Measurements from ENCODE around the gene DDI2.
"Not testable (repeated sequence)": the region's sequence is repeated elsewhere in the genome, so short reads cannot be mapped to it uniquely, and the experiment has no call there.

The DDI2 gene

GRCh38 chr1:15636436-15636835 lies 19.2 kb downstream of the DDI2 start:
- DNase-seq (ENCODE audit: low spot score) = no peak

- no peak for DNase-seq (ENCODE audit: low spot score)
Observed at GRCh38 chr1:15637826-15638225, 20.6 kb downstream of the DDI2 start.

GRCh38 chr1:15639262-15639661 lies 22.0 kb downstream of the DDI2 start:
- no peak for DNase-seq (ENCODE audit: low spot score)

GRCh38 chr1:15639931-15640330 lies 22.7 kb downstream of the DDI2 start:
- DNase-seq (ENCODE audit: low spot score) = no peak

- DNase-seq (ENCODE audit: low spot score) = no peak
Observed at GRCh38 chr1:15640667-15641066, 23.4 kb downstream of the DDI2 start.

- DNase-seq (ENCODE audit: low spot score) = no peak
Observed at GRCh38 chr1:15649937-15650336, 32.7 kb downstream of the DDI2 start.

GRCh38 chr1:15650433-15650832 lies 33.2 kb downstream of the DDI2 start:
- DNase-seq (ENCODE audit: low spot score) = no peak

- not testable (repeated sequence) for DNase-seq (ENCODE audit: low spot score)
Observed at GRCh38 chr1:15652130-15652529, 34.9 kb downstream of the DDI2 start.

- no peak for DNase-seq (ENCODE audit: low spot score)
Observed at GRCh38 chr1:15654091-15654690, 36.9 kb downstream of the DDI2 start.

GRCh38 chr1:15656464-15656863 lies 39.2 kb downstream of the DDI2 start:
- no peak for DNase-seq (ENCODE audit: low spot score)

GRCh38 chr1:15657021-15657420 lies 39.8 kb downstream of the DDI2 start:
- DNase-seq (ENCODE audit: low spot score) = no peak

GRCh38 chr1:15660151-15660550 lies 42.9 kb downstream of the DDI2 start:
- no peak for DNase-seq (ENCODE audit: low spot score)

GRCh38 chr1:15662477-15662876 lies 45.2 kb downstream of the DDI2 start:
- no peak for DNase-seq (ENCODE audit: low spot score)

GRCh38 chr1:15663925-15664324 lies 46.7 kb downstream of the DDI2 start:
- DNase-seq (ENCODE audit: low spot score) = no peak

- DNase-seq (ENCODE audit: low spot score) = no peak
Observed at GRCh38 chr1:15667362-15667761, 50.1 kb downstream of the DDI2 start.

- DNase-seq (ENCODE audit: low spot score) = no peak
Observed at GRCh38 chr1:15668089-15668754, 51.0 kb downstream of the DDI2 start.

- no peak for DNase-seq (ENCODE audit: low spot score)
Observed at GRCh38 chr1:15669074-15669473, 51.8 kb downstream of the DDI2 start.

- no peak for DNase-seq (ENCODE audit: low spot score)
Observed at GRCh38 chr1:15669864-15670263, 52.6 kb downstream of the DDI2 start.

GRCh38 chr1:15671430-15671829 lies 54.2 kb downstream of the DDI2 start:
- no peak for DNase-seq (ENCODE audit: low spot score)

GRCh38 chr1:15674386-15675159 lies 57.3 kb downstream of the DDI2 start:
- no peak for DNase-seq (ENCODE audit: low spot score)

GRCh38 chr1:15676010-15676409 lies 58.8 kb downstream of the DDI2 start:
- no peak for DNase-seq (ENCODE audit: low spot score)

- DNase-seq (ENCODE audit: low spot score) = no peak
Observed at GRCh38 chr1:15676688-15677661, 59.7 kb downstream of the DDI2 start.

Measured in LoVo (cell line).